HG02642 (cell line): ENCODE data around the gene LMNA.
"Not testable (repeated sequence)": the region's sequence is repeated elsewhere in the genome, so short reads cannot be mapped to it uniquely, and the experiment has no call there.

Source experiments
- ATAC-seq: cut with Tn5 transposase; IDR thresholded peaks from one replicate; pipeline ENCODE4 v1.9.1; 2021; ENCODE audit warnings: mild to moderate bottlenecking; ENCODE audit not compliant: unreplicated experiment, poor library complexity

The LMNA gene

GRCh38 chr1:156155756-156156510 is 41.4 kb downstream of the LMNA start:
- ATAC-seq = no peak

- no peak for ATAC-seq
These were observed 43.0 kb downstream of the LMNA start for GRCh38 chr1:156157506-156157905.

DNA sequence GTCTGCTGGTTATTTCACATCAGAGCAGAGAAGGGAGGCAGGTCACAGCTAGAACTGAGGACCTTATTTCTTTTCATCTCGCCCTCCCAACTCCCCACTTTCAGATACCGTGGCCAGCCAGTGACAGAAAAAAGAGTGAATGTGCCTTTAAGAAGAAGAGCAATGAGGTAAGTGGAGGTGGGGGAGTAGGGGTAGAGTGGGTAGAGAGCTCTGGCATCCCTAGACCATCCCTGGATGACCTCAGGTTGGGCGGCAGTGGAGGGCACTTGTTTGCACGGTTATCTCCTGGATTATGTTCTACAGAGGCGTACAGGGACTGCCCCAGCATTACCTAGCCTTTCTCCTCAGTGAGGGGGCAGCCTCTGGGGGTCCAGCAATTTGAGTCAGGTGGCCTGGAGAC is 43.5 kb downstream of the LMNA start:
- no peak for ATAC-seq

- ATAC-seq = no peak
These were observed 45.7 kb downstream of the LMNA start for GRCh38 chr1:156160000-156160742.

GRCh38 chr1:156160743-156161171 is 46.2 kb downstream of the LMNA start:
- ATAC-seq = no peak

DNA sequence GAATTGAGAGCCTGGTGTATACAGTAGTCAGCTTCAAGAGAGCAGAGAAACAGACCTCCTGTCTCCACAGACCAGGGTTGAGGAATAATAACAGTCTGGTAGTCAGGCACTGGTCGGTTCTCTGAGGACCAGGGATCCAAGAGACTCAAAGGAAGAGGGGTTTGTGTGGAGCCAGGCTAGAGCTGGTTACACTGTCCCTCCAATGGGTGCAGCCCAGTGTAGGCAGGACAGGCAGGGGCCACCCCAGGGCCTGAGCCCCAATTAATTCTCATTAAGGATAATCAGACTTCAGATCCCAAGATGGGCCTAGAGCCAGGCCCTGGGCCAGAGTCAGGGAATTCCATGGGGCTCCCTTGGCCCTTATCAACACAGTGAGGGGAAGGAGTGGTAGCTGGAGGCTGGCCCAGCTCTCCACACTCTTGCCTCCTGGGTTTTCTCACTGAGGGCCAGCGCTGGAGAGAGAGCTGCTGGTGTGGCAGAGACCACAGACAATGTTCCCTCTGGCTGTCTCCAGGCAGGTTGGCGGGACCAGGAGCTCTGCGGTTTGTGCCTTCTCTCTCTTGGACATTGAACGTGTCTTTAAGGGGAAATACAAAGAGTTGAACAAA is 48.0 kb downstream of the LMNA start:
- no peak for ATAC-seq

GRCh38 chr1:156163712-156164111 is 49.2 kb downstream of the LMNA start:
- ATAC-seq = no peak

DNA sequence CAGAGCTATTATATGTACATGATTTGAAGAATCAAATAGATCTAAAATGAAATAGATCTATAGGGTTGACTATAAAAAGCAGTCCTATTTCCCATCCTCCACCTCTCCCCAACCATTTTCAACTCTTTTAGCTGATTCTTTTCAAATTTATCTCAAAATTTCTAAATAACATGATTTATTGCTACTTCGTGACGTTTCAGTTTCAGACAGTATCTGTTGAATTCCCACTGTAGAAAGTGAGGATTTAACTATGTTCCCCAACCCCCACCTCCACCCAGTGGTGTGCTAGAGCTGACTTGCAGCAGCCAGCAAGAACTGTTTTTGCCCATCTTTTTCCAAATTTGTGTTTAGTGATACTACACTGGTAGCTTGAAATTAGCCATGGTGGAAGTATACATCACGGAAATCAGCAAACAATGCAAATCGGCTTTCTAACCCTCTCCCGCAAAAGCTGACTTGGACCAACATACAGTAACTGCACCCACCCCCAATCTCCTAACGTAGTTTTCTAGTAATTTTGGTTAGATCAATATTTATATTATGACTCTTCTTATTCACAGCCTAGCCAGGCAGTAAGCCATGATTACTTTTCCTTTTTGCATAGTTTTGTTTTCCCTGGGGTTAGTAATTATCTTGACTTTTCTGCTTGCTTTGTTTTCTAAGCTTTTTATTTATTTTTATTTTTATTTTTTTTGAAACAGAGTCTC is 49.8 kb downstream of the LMNA start:
- ATAC-seq = no peak

DNA sequence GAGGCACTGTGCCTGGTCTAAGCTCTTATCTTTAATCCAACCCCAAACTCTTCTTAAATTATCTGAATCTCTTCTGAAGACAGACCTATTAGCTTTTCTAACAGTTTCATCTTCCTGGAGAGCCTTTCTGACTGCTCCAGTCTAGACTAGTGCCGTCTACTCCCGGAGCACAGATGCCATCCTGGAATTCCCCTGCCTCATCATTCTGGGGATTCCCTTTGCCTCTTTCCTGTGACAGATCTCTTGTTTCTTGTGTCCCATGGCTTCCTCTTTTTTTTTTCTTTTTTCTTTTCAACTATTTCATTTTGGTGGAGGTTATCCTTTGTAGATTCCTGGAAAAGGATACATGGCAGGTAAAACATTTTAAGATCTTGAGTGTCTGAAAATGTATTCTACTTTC is 50.6 kb downstream of the LMNA start:
- no peak for ATAC-seq

GRCh38 chr1:156167536-156167935 is 53.0 kb downstream of the LMNA start:
- no peak for ATAC-seq

DNA sequence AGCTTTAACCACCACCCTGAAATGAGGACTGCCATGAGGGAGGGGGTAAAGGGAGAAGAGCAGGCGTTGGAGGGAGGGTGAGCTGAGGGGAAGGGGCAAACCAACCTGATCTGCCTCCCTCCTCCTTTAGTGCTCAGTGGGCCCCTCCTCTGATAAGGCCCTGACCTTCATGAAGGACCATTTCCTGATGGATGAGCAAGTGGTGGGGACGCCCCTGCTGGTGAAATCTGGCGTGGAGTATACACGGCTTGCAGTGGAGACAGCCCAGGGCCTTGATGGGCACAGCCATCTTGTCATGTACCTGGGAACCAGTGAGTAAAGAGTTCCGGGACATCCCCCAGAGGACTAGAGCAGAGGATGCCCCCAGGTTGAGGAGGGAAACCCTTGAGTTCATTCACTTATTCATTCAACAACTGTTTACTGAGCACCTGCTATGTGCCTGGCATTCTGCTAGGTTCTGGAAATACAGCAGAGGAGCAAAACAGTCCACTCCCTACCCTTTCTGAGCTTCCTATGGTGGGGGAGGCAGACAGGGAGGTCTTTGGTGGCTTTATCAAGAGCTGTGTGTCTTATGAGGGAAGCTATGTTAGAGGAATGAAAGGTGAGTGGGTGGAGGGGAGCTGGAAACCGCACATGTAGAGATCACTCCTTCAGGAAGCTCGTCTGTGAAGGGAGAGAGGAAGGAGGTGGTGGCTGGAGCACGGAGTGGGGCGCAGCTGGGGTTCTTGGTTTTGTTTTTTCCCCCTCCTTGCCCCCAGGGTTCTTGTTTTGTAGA is 58.4 kb downstream of the LMNA start:
- ATAC-seq = no peak

DNA sequence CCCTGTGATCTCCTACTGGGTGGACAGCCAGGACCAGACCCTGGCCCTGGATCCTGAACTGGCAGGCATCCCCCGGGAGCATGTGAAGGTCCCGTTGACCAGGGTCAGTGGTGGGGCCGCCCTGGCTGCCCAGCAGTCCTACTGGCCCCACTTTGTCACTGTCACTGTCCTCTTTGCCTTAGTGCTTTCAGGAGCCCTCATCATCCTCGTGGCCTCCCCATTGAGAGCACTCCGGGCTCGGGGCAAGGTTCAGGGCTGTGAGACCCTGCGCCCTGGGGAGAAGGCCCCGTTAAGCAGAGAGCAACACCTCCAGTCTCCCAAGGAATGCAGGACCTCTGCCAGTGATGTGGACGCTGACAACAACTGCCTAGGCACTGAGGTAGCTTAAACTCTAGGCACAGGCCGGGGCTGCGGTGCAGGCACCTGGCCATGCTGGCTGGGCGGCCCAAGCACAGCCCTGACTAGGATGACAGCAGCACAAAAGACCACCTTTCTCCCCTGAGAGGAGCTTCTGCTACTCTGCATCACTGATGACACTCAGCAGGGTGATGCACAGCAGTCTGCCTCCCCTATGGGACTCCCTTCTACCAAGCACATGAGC is 62.2 kb downstream of the LMNA start:
- ATAC-seq = no peak

- ATAC-seq = no peak
These were observed 63.6 kb downstream of the LMNA start for GRCh38 chr1:156177919-156178654.

- no peak for ATAC-seq
These were observed 66.0 kb downstream of the LMNA start for GRCh38 chr1:156180471-156180870.

- not testable (repeated sequence) for ATAC-seq
These were observed 66.9 kb downstream of the LMNA start for GRCh38 chr1:156181391-156181924.

GRCh38 chr1:156182010-156182779 is 67.7 kb downstream of the LMNA start:
- ATAC-seq = not testable (repeated sequence)

GRCh38 chr1:156186347-156187177 is 72.1 kb downstream of the LMNA start:
- ATAC-seq = not testable (repeated sequence)
